Spinal cord (tissue), 10 donors: ENCODE results near the gene ALKBH5. TPM values are rescaled to one million over a fixed set of nuclear protein-coding genes. Genes with fewer than 3 reads are reported as not detected.

Experiments used
- DNase-seq, 6 donors: peaks; one replicate each; pipeline versions ENCODE4 v3.0.0 to v3.0.0-alpha.2; 2013 to 2015; ENCODE audit warnings: low spot score in 6 of 6, low read depth in 4 of 6
- H3K27ac ChIP-seq: one replicate; pipeline ENCODE4 v1.5.1; 2013; ENCODE audit warnings: low read depth, low read length, control low read depth
- H3K27me3 ChIP-seq: one replicate; pipeline ENCODE4 v1.6.1; 2013; ENCODE audit warnings: low read length; ENCODE audit not compliant: control insufficient read depth, insufficient read depth
- H3K36me3 ChIP-seq: one replicate; pipeline ENCODE4 v1.6.1; 2013; ENCODE audit warnings: low read length; ENCODE audit not compliant: control insufficient read depth, insufficient read depth
- H3K4me1 ChIP-seq: one replicate; pipeline ENCODE4 v1.6.1; 2013; ENCODE audit warnings: low read length; ENCODE audit not compliant: control insufficient read depth, insufficient read depth
- H3K4me3 ChIP-seq: one replicate; pipeline ENCODE4 v1.5.1; 2013; ENCODE audit warnings: low read depth, low read length, control low read depth
- H3K9me3 ChIP-seq: one replicate; pipeline ENCODE4 v1.6.1; 2013; ENCODE audit warnings: low read length; ENCODE audit not compliant: control insufficient read depth, insufficient read depth
- WGBS: methylation state at CpG from one replicate; pipeline ENCODE4 v1.1.5; 2013; ENCODE audit warnings: missing lambda C conversion rate; ENCODE audit not compliant: insufficient coverage; 5-methylcytosine and 5-hydroxymethylcytosine counted together
- polyA plus RNA-seq, 2 donors: library from polyadenylated mRNA; unstranded; fragments of 120-200 nt; gene quantifications; one replicate each; pipeline ENCODE4 v1.2.1, GENCODE V29; 2013; ENCODE audit not compliant: insufficient read length in 2 of 2
- total RNA-seq, 2 donors: library from RNA; depleted of rRNA in 1 of 2; stranded (reverse); fragments of 120-200 nt in 1 of 2; fragments of >200 nt in 1 of 2; gene quantifications; one replicate each; pipeline versions ENCODE4 v1.2.3 to v1.2.4, GENCODE V29; 2013 to 2014
- donor health status: healthy.

ALKBH5 gene
- total and polyA plus RNA-seq, 4 donors, result 70.8 to 79.3 (median 72.8) TPM

- H3K9me3 ChIP-seq, result no peaks in the 10 kb centered on the region
- no peak for DNase-seq
- no peak overlapping the region for H3K27ac ChIP-seq
- no peaks in the 10 kb centered on the region for H3K27me3 ChIP-seq
- H3K4me1 ChIP-seq, result peaks cover 40% of the 10 kb centered on the region
- H3K4me3 ChIP-seq, result no peak overlapping the region
- WGBS, result 96% methylated on average over 22 of the region's 22 CpGs
- peaks cover 80% of the 10 kb centered on the region for H3K36me3 ChIP-seq
Observed at GRCh38 chr17:18233803-18234518, 50.3 kb downstream of the ALKBH5 start.

- H3K4me3 ChIP-seq, result no peak overlapping the region
- H3K4me1 ChIP-seq, result peaks cover 31% of the 10 kb centered on the region
- no peak for DNase-seq
- 96% methylated on average over 22 of the region's 22 CpGs for WGBS
- no peak overlapping the region for H3K27ac ChIP-seq
- no peaks in the 10 kb centered on the region for H3K27me3 ChIP-seq
- peaks cover 82% of the 10 kb centered on the region for H3K36me3 ChIP-seq
- no peaks in the 10 kb centered on the region for H3K9me3 ChIP-seq
Observed at GRCh38 chr17:18234853-18235380, 51.3 kb downstream of the ALKBH5 start.

DNA sequence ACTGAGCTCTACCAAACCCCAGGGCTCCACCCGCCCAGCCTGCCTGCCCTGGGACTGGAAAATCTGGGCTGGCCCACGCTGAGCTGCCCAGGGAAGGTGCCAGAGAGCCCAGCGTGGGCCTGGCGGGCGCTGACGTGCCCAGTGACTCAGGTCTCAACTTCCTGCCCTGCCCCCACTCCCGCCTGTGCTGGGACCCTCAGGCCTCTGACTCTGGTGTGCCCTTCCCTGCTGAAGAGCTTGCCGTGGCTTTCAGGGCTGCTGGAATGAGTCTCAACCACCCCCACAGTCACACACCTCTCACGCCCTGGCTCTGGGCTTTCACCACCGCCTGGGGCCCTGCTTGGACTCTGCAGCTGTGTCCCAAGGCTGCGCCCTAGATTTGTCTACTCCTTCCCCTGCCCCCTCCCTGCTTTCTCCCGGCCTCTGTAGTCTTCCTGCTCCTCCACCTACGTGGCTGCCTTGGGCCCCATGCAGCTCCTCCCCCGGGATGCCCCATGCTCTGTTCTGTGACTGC lies 52.2 kb downstream of the ALKBH5 start:
- Histone ChIP-seq H3K27me3 (no peaks in the 10 kb centered on the region), H3K27ac (no peak overlapping the region), H3K4me1 (peaks cover 22% of the 10 kb centered on the region), H3K4me3 (no peak overlapping the region), H3K36me3 (peaks cover 91% of the 10 kb centered on the region), H3K9me3 (no peaks in the 10 kb centered on the region)
- 84% methylated on average over 14 of the region's 14 CpGs for WGBS
- no peak for DNase-seq

DNA sequence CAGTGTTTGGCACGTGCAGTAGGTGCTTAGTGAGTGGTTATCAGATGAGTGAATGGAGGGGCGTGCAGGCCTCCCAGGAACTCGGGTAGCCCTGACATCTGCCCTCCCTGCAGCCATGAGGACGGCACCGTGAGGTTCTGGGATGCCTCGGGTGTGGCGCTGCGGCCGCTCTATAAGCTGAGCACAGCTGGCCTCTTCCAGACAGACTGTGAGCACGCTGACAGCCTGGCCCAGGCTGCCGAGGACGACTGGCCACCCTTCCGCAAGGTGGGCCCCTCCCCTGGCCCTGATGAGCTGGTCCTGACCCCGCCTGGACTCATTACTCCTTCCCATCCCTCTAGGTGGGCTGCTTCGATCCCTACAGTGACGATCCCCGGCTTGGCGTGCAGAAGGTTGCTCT lies 52.9 kb downstream of the ALKBH5 start:
- Histone ChIP-seq H3K36me3 (peaks cover 98% of the 10 kb centered on the region), H3K27me3 (no peaks in the 10 kb centered on the region), H3K27ac (no peak overlapping the region), H3K9me3 (no peaks in the 10 kb centered on the region), H3K4me1 (peaks cover 15% of the 10 kb centered on the region), H3K4me3 (no peak overlapping the region)
- 89% methylated on average over 15 of the region's 18 CpGs for WGBS
- no peak for DNase-seq

DNA sequence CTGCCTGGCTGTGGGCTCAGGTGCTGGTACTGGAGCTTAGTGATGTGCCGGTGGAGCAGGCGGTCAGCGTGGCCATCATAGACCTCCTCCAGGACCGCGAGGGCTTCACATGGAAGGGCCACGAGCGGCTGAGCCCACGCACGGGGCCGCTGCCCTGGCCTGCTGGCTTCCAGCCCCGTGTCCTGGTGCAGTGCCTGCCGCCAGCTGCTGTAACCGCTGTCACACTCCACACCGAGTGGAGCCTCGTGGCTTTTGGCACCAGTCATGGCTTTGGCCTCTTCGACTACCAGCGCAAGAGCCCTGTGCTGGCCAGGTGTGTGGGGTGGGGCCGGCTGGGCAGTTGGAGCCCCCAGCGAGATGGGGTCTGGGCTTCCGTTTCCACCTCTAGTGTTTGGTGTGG lies 53.8 kb downstream of the ALKBH5 start:
- WGBS, result 93% methylated on average over 18 of the region's 20 CpGs

GRCh38 chr17:18238299-18238698 lies 54.7 kb downstream of the ALKBH5 start:
- no peak for DNase-seq
- peaks cover 99% of the 10 kb centered on the region for H3K36me3 ChIP-seq
- no peaks in the 10 kb centered on the region for H3K9me3 ChIP-seq
- no peak overlapping the region for H3K4me3 ChIP-seq
- H3K4me1 ChIP-seq, result no peaks in the 10 kb centered on the region
- H3K27ac ChIP-seq, result no peak overlapping the region
- H3K27me3 ChIP-seq, result no peaks in the 10 kb centered on the region
- 92% methylated on average over 15 of the region's 18 CpGs for WGBS

More for the DNA sequence above, 53.8 kb downstream of the ALKBH5 start:
- no peak for DNase-seq
- Histone ChIP-seq H3K27me3 (no peaks in the 10 kb centered on the region), H3K36me3 (peaks cover 100% of the 10 kb centered on the region), H3K27ac (no peak overlapping the region), H3K4me3 (no peak overlapping the region), H3K9me3 (no peaks in the 10 kb centered on the region), H3K4me1 (peaks cover 5% of the 10 kb centered on the region)

DNA sequence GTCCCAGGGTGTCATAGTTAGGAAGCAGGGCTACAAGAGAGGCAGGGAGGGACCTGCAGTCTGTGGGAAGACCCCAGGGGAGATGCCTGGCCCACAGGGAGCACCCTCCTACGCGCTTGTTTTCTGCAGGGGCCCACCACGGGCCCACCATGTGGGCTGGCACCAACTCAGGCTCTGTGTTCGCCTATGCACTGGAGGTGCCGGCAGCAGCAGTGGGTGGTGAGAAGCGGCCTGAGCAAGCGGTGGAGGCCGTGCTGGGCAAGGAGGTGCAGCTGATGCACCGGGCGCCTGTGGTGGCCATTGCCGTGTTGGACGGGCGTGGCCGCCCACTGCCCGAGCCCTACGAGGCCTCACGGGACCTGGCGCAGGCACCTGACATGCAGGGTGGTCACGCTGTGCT lies 56.8 kb downstream of the ALKBH5 start:
- no peak for DNase-seq
- peaks cover 96% of the 10 kb centered on the region for H3K36me3 ChIP-seq
- 95% methylated on average over 19 of the region's 19 CpGs for whole genome bisulfite sequencing
- no peak overlapping the region for H3K27ac ChIP-seq
- H3K9me3 ChIP-seq, result no peaks in the 10 kb centered on the region
- H3K4me1 ChIP-seq, result no peaks in the 10 kb centered on the region
- H3K4me3 ChIP-seq, result no peak overlapping the region
- H3K27me3 ChIP-seq, result no peaks in the 10 kb centered on the region

DNA sequence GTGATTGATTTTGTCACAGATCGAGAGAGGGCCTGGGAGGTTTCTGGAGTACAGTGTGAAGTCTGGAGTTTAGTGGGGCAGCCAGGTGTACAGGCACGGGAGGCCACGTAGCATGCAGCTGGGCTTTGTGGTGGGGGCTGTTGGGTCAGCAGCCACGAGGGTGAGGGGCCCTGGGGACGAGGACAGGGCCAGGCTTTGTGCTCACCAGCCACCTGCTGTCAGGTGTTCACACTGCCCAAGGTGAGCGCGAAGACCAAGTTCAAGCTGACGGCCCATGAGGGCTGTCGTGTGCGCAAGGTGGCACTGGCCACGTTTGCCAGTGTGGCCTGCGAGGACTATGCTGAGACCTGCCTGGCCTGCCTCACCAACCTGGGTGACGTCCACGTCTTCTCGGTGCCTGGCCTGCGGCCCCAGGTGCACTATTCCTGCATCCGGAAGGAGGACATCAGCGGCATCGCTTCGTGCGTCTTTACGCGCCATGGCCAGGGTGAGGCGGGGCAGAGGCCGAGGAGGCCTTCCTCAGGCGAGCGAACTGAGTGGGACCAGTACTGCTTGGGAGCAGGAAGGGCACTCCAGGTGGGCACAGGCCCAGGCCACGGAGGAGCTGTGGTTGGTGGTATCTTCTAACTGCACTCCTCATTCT lies 57.7 kb downstream of the ALKBH5 start:
- Histone ChIP-seq H3K4me1 (no peaks in the 10 kb centered on the region), H3K36me3 (peaks cover 96% of the 10 kb centered on the region), H3K27me3 (no peaks in the 10 kb centered on the region), H3K4me3 (no peak overlapping the region), H3K9me3 (no peaks in the 10 kb centered on the region), H3K27ac (no peak overlapping the region)
- no peak for DNase-seq
- 87% methylated on average over 16 of the region's 28 CpGs for WGBS

GRCh38 chr17:18245038-18245776 lies 61.6 kb downstream of the ALKBH5 start:
- DNase-seq, result no peak
- H3K27ac ChIP-seq, result no peak overlapping the region
- no peak overlapping the region for H3K4me3 ChIP-seq
- 88% methylated on average over 19 of the region's 21 CpGs for WGBS
- H3K36me3 ChIP-seq, result peaks cover 93% of the 10 kb centered on the region
- no peaks in the 10 kb centered on the region for H3K27me3 ChIP-seq
- no peaks in the 10 kb centered on the region for H3K9me3 ChIP-seq
- H3K4me1 ChIP-seq, result peaks cover 14% of the 10 kb centered on the region
